DOHH2 (cell line): ENCODE data around the gene HLA-DPB1.
A peak's percentile ranks its signal among the peaks of the same experiment; 100 is the strongest.

Experiments used
- H3F3A ChIP-seq: fragments of 200-600 bp; sonication (generic), shearing (Covaris generic); 2 replicates; pipeline ENCODE4 v1.6.0; 2016; ENCODE audit warnings: antibody characterized with exemption, mild to moderate bottlenecking; ENCODE audit not compliant: control insufficient read depth, insufficient read depth
- H3K27ac ChIP-seq: fragments of 200-600 bp; sonication (generic); 2 replicates; pipeline ENCODE4 v1.5.1; 2014; ENCODE audit warnings: low read depth, mild to moderate bottlenecking, low read length, moderate library complexity
- H3K27me3 ChIP-seq: fragments of 200-600 bp; sonication (generic); 2 replicates; pipeline ENCODE4 v1.6.1; 2014; ENCODE audit warnings: mild to moderate bottlenecking, low read length, mixed read lengths; ENCODE audit not compliant: control insufficient read depth
- H3K36me3 ChIP-seq: fragments of 200-600 bp; sonication (generic); 2 replicates; pipeline ENCODE4 v1.6.1; 2014; ENCODE audit warnings: mild to moderate bottlenecking, low read length, moderate library complexity, mixed read lengths; ENCODE audit not compliant: control insufficient read depth
- H3K4me1 ChIP-seq: fragments of 200-600 bp; sonication (generic); 2 replicates; pipeline ENCODE4 v1.6.1; 2014; ENCODE audit warnings: mild to moderate bottlenecking, low read length, mixed read lengths; ENCODE audit not compliant: control insufficient read depth
- H3K4me2 ChIP-seq: fragments of 200-600 bp; sonication (generic); 2 replicates; pipeline ENCODE4 v1.6.0; 2014; ENCODE audit warnings: mild to moderate bottlenecking, low read length, moderate library complexity
- H3K4me3 ChIP-seq: fragments of 200-600 bp; sonication (generic); 2 replicates; pipeline ENCODE4 v1.5.1; 2014; ENCODE audit warnings: mild to moderate bottlenecking, low read length, mixed read lengths
- H3K79me2 ChIP-seq: fragments of 200-600 bp; sonication (generic); 2 replicates; pipeline ENCODE4 v1.6.1; 2014; ENCODE audit warnings: mild to moderate bottlenecking, low read length, mixed read lengths; ENCODE audit not compliant: control insufficient read depth
- H3K9me2 ChIP-seq: fragments of 200-600 bp; sonication (generic); replicated peaks from 2 replicates; pipeline ENCODE4 v1.6.1; 2014; ENCODE audit warnings: mild to moderate bottlenecking, low read length, mixed read lengths; ENCODE audit not compliant: control insufficient read depth
- H3K9me3 ChIP-seq: fragments of 200-600 bp; sonication (generic); 2 replicates; pipeline ENCODE4 v1.6.1; 2014; ENCODE audit warnings: antibody characterized with exemption, low read length, mixed read lengths; ENCODE audit not compliant: control insufficient read depth, insufficient read depth
- H4K20me1 ChIP-seq: fragments of 200-600 bp; sonication (generic); 2 replicates; pipeline ENCODE4 v1.6.0; 2014; ENCODE audit warnings: low read depth, mild to moderate bottlenecking, antibody characterized with exemption, low read length, moderate library complexity; ENCODE audit not compliant: control insufficient read depth, insufficient read depth
- EZH2phosphoT487 ChIP-seq: fragments of 200-600 bp; sonication (generic); IDR thresholded peaks from 2 replicates; pipeline ENCODE4 v1.6.1; 2017; ENCODE audit warnings: borderline replicate concordance, mild to moderate bottlenecking, antibody characterized with exemption, low read length, moderate library complexity, mixed read lengths
- TF ChIP-seq, protein P1 (sequence below): fragments of 200-600 bp; sonication (generic); IDR thresholded peaks from one replicate; pipeline ENCODE4 v1.5.1; 2014; ENCODE audit warnings: antibody characterized with exemption, mild to moderate bottlenecking, low read depth, low read length; ENCODE audit not compliant: poor library complexity, severe bottlenecking

The HLA-DPB1 gene

DNA sequence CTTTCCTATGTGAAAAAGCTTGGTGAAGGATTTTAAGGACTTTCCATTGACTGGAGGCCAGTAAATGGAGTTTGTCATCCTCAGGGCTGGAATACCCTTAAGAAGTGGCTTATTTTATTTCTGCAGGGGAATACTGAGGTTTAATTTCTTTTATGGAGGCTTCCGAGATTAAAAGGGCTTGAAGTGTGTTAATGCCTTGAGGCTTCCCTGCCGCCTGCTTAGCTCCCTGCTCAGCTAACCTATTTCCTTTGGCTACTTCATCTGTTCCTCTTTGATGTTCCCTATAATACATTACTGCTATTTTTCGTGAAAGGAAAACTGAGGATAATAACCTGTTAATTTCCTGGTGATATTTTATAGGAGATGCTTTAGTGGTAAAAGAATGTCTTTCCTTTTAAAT, 44.2 kb downstream of the HLA-DPB1 start:
- Histone ChIP-seq H3K4me1 (peaks cover 7% of the 10 kb centered on the region), H3F3A (peaks cover 1% of the 10 kb centered on the region; the same call in 1 of the 2 replicates), H3K4me3 (no peak overlapping the region), H3K9me3 (peaks cover 11% of the 10 kb centered on the region), H3K79me2 (no peaks in the 10 kb centered on the region), H3K27me3 (peaks cover 12% of the 10 kb centered on the region), H4K20me1 (no peaks in the 10 kb centered on the region), H3K27ac (no peak overlapping the region), H3K9me2 (no peaks in the 10 kb centered on the region), H3K36me3 (no peaks in the 10 kb centered on the region), H3K4me2 (no peak overlapping the region)
- no peak for TF ChIP-seq EZH2phosphoT487
- TF ChIP-seq, protein P1, sequence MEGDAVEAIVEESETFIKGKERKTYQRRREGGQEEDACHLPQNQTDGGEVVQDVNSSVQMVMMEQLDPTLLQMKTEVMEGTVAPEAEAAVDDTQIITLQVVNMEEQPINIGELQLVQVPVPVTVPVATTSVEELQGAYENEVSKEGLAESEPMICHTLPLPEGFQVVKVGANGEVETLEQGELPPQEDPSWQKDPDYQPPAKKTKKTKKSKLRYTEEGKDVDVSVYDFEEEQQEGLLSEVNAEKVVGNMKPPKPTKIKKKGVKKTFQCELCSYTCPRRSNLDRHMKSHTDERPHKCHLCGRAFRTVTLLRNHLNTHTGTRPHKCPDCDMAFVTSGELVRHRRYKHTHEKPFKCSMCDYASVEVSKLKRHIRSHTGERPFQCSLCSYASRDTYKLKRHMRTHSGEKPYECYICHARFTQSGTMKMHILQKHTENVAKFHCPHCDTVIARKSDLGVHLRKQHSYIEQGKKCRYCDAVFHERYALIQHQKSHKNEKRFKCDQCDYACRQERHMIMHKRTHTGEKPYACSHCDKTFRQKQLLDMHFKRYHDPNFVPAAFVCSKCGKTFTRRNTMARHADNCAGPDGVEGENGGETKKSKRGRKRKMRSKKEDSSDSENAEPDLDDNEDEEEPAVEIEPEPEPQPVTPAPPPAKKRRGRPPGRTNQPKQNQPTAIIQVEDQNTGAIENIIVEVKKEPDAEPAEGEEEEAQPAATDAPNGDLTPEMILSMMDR = no peak

DNA sequence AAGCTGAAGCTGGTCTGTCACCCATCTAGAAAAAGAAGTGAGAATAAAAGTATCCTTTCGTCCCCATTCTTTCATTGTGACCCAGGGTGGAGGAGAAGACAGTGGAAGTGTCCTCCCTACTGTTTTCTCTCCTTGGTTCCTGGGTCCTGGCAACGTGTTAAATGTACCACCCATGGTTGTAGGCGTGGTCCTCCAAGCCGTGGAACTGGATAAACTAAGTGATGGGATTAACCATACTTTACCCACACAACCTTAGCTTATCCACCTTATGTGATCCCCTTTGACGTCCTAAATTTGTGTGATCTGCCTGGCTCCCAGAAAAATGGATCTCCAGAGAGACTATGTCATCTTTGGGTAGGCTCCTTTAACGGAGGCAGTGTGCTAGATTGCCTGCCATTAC, 47.4 kb downstream of the HLA-DPB1 start:
- Histone ChIP-seq H3K9me2 (no peaks in the 10 kb centered on the region), H3K27ac (no peak overlapping the region), H4K20me1 (no peaks in the 10 kb centered on the region), H3K9me3 (peaks cover 11% of the 10 kb centered on the region), H3K36me3 (no peaks in the 10 kb centered on the region), H3F3A (no peaks in the 10 kb centered on the region), H3K4me3 (no peak overlapping the region), H3K4me2 (no peak overlapping the region), H3K4me1 (no peaks in the 10 kb centered on the region), H3K79me2 (no peaks in the 10 kb centered on the region), H3K27me3 (peaks cover 4% of the 10 kb centered on the region; the same call in 1 of the 2 replicates)
- no peak for TF ChIP-seq EZH2phosphoT487
- TF ChIP-seq, protein P1 = no peak

DNA sequence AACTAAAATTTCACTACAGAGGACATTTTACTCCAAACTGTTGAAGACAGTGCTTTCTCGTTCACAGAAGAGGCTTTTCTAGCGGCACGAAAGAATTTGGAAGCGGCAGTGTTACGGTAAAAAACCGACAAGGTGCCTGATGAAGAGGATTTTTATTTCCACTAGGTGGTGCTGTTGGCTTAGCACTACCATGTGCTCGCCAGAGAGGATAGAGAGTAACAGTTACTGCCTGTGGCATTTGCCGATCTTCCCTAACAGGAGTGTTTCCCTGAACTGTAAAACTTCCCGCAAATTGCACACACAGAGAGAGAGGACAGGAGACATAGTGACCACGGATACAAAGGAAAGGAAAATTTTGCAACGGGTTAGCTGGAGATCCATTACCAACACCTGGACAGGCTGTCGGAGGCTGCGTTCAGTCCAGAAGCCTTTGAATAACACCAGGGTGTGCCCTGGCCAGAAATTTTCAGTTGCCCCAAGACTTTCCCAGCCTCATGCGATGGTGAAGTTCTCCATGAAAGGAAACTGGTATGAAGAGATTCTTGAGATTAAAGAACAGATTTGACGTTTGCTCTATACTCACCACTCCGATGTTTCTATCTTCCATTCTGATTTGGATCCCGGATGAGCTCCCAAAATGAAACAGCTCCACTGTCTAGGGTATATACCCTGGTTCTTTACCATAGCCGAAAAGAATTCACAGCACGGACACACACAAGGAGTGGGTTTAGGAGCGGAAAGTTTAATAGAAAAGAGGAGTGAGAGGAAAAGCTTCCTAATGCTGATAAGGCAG, 48.1 kb downstream of the HLA-DPB1 start:
- Histone ChIP-seq H3K4me2 (no peak overlapping the region), H3K4me3 (no peak overlapping the region), H3F3A (no peaks in the 10 kb centered on the region)

More for the DNA sequence above, 48.1 kb downstream of the HLA-DPB1 start:
- no peaks in the 10 kb centered on the region for H3K9me2 ChIP-seq
- H3K9me3 ChIP-seq = peaks cover 11% of the 10 kb centered on the region
- TF ChIP-seq, protein P1 = peak; percentile 76
- TF ChIP-seq EZH2phosphoT487 = no peak
- no peaks in the 10 kb centered on the region for H3K36me3 ChIP-seq
- no peak overlapping the region for H3K27ac ChIP-seq
- no peaks in the 10 kb centered on the region for H4K20me1 ChIP-seq
- H3K4me1 ChIP-seq = no peaks in the 10 kb centered on the region
- peaks cover 9% of the 10 kb centered on the region for H3K27me3 ChIP-seq
- no peaks in the 10 kb centered on the region for H3K79me2 ChIP-seq
